ENCODE data around the gene FAM118B. TPM values are rescaled to one million over a fixed set of nuclear protein-coding genes. Genes with fewer than 3 reads are reported as not detected.
"Not testable (repeated sequence)": the region's sequence is repeated elsewhere in the genome, so short reads cannot be mapped to it uniquely, and the experiment has no call there.

FAM118B gene
- total and polyA plus RNA-seq, 3 donors from 2014 or later = 27.4 to 50.3 (median 36.3) TPM

DNA sequence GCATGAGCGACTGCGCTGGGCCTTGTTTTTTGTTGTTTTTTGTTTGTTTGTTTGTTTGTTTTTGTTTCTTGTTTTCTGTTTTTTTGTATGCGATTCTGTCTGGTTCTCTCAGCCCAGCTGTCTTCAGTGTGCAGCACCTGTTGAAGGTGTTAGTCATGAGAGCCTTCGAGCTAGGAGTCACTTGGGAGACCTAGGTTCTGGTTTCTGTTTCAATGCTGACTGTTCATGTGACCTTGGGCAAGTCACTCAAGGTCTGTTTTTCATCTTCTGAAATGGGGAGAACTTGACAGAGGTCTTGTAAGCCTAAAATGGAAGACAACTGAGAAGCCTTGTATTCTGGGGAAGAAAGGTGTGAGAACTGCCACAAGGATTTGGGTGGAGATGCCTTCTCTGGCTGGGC, 94.1 kb downstream of the FAM118B start:
- no peaks in the 10 kb centered on the region for H3K36me3 ChIP-seq (ENCODE audit: low read depth, missing control alignments)
- WGBS, 2 donors = 90% methylated on average over 4 of the region's 4 CpGs
- intact Hi-C loops (cut with DNase I; ENCODE audit: low total_unique reads) = no loop called here

DNA sequence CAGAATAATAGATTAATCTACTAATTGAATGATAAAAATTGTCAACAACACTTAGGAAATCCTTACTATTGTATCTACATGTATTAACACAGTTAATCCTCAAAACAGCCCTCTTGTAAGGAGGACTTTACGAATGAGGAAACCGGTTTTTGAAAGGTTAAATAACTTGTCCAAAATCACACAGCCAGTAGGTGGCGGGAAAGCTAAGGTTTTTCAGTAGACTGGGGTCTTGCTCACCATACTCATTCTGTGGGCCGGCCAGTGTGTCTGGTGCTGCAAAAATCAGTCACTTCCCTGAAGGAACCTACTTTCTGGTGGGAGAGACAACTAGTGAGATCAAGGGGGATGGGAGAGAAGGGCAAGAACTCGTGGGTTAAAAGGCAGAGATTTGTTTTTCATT, 96.1 kb downstream of the FAM118B start:
- Histone ChIP-seq H3K9me3 (no peaks in the 10 kb centered on the region), H3K4me3 (no peak overlapping the region), H3K36me3 (ENCODE audit: low read depth, missing control alignments) (no peaks in the 10 kb centered on the region), H3K4me1 (peaks cover 20% of the 10 kb centered on the region), H3K27me3 (no peaks in the 10 kb centered on the region), H3K27ac (no peak overlapping the region)
- DNase-seq = peak; percentile 55
- intact Hi-C loops (cut with DNase I; ENCODE audit: low total_unique reads) = no loop called here
- 39% methylated on average over 5 of the region's 5 CpGs for WGBS, 2 donors
- TF ChIP-seq, protein P1, sequence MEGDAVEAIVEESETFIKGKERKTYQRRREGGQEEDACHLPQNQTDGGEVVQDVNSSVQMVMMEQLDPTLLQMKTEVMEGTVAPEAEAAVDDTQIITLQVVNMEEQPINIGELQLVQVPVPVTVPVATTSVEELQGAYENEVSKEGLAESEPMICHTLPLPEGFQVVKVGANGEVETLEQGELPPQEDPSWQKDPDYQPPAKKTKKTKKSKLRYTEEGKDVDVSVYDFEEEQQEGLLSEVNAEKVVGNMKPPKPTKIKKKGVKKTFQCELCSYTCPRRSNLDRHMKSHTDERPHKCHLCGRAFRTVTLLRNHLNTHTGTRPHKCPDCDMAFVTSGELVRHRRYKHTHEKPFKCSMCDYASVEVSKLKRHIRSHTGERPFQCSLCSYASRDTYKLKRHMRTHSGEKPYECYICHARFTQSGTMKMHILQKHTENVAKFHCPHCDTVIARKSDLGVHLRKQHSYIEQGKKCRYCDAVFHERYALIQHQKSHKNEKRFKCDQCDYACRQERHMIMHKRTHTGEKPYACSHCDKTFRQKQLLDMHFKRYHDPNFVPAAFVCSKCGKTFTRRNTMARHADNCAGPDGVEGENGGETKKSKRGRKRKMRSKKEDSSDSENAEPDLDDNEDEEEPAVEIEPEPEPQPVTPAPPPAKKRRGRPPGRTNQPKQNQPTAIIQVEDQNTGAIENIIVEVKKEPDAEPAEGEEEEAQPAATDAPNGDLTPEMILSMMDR (IDR thresholded peaks at IDR 0.05) = peak; percentile 26 to 42 (median 39)
- no peak for TF ChIP-seq POLR2A (IDR thresholded peaks at IDR 0.05)

More for the DNA sequence above, 94.1 kb downstream of the FAM118B start:
- H3K27ac ChIP-seq = no peak overlapping the region
- DNase-seq = no peak
- no peaks in the 10 kb centered on the region for H3K9me3 ChIP-seq
- H3K27me3 ChIP-seq = no peaks in the 10 kb centered on the region
- TF ChIP-seq POLR2A (IDR thresholded peaks at IDR 0.05) = no peak
- TF ChIP-seq, protein P1 (IDR thresholded peaks at IDR 0.05) = no peak
- H3K4me1 ChIP-seq = peaks cover 15% of the 10 kb centered on the region
- no peak overlapping the region for H3K4me3 ChIP-seq

DNA sequence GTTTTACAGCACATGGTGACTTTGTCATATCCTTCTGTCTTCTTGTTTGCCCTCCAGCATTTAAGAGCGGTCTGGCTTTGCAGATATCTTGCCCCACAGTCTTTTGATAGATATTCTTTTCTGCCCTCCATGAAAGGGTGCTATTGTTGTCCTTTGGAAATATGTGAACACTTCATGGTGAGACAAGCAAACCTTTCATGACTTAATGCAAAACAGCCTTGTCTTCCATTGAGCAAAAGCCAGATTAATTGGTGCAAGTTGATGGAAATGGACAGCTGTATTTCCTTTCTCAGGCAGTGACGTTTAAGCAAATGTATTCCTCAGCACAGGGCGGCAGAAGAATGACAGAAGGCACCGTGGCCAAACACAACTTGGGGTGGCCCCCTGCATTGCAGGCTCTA, 96.7 kb downstream of the FAM118B start:
- intact Hi-C loops (cut with DNase I; ENCODE audit: low total_unique reads) = no loop called here
- H3K4me3 ChIP-seq = no peak overlapping the region
- H3K27me3 ChIP-seq = no peaks in the 10 kb centered on the region
- no peak for DNase-seq
- 67 to 82% methylated on average over 4 of the region's 4 CpGs for WGBS, 2 donors
- TF ChIP-seq, protein P1 (IDR thresholded peaks at IDR 0.05) = no peak
- no peak for TF ChIP-seq POLR2A (IDR thresholded peaks at IDR 0.05)
- no peaks in the 10 kb centered on the region for H3K36me3 ChIP-seq (ENCODE audit: low read depth, missing control alignments)
- peaks cover 18% of the 10 kb centered on the region for H3K4me1 ChIP-seq
- no peaks in the 10 kb centered on the region for H3K9me3 ChIP-seq
- no peak overlapping the region for H3K27ac ChIP-seq

- intact Hi-C loops (cut with DNase I; ENCODE audit: low total_unique reads); DNase-seq; H3K27ac ChIP-seq; H3K4me3 ChIP-seq; H3K27me3 ChIP-seq; H3K36me3 ChIP-seq (ENCODE audit: low read depth, missing control alignments); H3K9me3 ChIP-seq: not testable (repeated sequence)
- peaks cover 14% of the 10 kb centered on the region for H3K4me1 ChIP-seq
- WGBS, 2 donors = 85 to 87% methylated on average over 4 of the region's 4 CpGs
Measured at GRCh38 chr11:126308771-126309170, 97.2 kb downstream of the FAM118B start.

DNA sequence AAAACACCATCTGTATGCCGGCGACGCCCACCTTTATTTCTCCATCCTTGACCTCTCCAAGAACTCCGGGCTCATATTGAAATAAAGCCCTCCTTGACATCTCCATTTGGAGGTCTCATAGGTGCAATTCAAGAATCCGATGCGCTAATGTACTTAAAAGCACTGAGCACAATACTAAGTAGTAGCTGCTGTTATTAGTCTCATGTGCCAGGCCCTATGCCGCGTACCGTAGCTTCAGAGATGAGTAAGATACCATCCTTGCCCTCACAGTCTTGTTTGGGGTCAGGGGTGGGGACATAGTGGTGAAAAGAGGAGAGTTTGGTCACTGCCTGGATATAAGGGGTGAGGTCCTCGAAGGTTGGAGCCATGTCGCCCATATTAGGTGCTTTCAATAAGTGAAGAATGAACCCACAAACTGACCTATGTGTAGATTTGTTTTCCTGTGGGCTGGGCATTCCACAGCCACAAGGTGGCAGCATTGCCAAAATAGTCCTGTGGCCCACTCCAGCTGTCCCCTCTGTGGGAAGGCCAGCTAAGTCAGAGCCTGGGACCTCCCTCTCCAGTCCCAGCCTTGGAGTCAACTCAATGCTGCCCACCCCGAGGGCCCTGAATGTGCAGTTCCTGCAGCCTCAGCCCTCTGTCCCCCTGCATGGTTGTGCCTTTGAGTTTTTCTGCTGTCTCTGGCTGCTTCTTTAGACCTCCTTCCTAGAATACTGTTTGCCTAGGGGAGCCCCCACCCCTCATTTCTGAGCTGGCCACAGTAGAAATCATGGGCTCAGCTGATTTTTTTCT, 98.8 kb downstream of the FAM118B start:
- 53 to 60% methylated on average over 12 of the region's 12 CpGs for WGBS, 2 donors
- TF ChIP-seq, protein P1 (IDR thresholded peaks at IDR 0.05) = peak; percentile 85 to 88 (median 86)
- no peak for TF ChIP-seq POLR2A (IDR thresholded peaks at IDR 0.05)
- H3K27ac ChIP-seq = peak overlapping the region in 1 of 2 donors; percentile 11
- no peaks in the 10 kb centered on the region for H3K27me3 ChIP-seq
- intact Hi-C loops (cut with DNase I; ENCODE audit: low total_unique reads) = loop anchor here (10.0 kb wide), 1 partner anchor 124 kb away; no protein-coding TSS in a partner anchor
- peak; percentile 90 for DNase-seq
- H3K4me3 ChIP-seq = no peak overlapping the region
- H3K4me1 ChIP-seq = peaks cover 10% of the 10 kb centered on the region
- H3K36me3 ChIP-seq (ENCODE audit: low read depth, missing control alignments) = no peaks in the 10 kb centered on the region
- no peaks in the 10 kb centered on the region for H3K9me3 ChIP-seq
